GM23248 (cell line): Measurements from ENCODE around the gene MLLT11. TPM values are rescaled to one million over a fixed set of nuclear protein-coding genes. Genes with fewer than 3 reads are reported as not detected.

Experiments
- DNase-seq: peaks from one replicate; pipeline ENCODE4 v3.0.0-alpha.2; 2015
- H2AFZ ChIP-seq: fragments of 200-600 bp; sonication (generic); 2 replicates; pipeline ENCODE4 v1.6.1; 2016; ENCODE audit warnings: antibody characterized with exemption
- H3F3A ChIP-seq: fragments of 200-600 bp; sonication (generic); 2 replicates; pipeline ENCODE4 v1.6.1; 2016; ENCODE audit warnings: mild to moderate bottlenecking, antibody characterized with exemption, mixed run types; ENCODE audit not compliant: insufficient read depth
- H3K27ac ChIP-seq: fragments of 200-600 bp; sonication (generic); 2 replicates; pipeline ENCODE4 v1.5.1; 2016; ENCODE audit warnings: mild to moderate bottlenecking
- H3K27me3 ChIP-seq: fragments of 200-600 bp; sonication (generic); replicated peaks from 2 replicates; pipeline ENCODE4 v1.6.1; 2016; ENCODE audit warnings: mild to moderate bottlenecking; ENCODE audit not compliant: insufficient read depth
- H3K36me3 ChIP-seq: fragments of 200-600 bp; sonication (generic); 2 replicates; pipeline ENCODE4 v1.6.1; 2016; ENCODE audit warnings: low read depth, mild to moderate bottlenecking
- H3K4me1 ChIP-seq: fragments of 200-600 bp; sonication (generic); 2 replicates; pipeline ENCODE4 v1.6.1; 2016; ENCODE audit warnings: mild to moderate bottlenecking; ENCODE audit not compliant: insufficient read depth
- H3K4me2 ChIP-seq: fragments of 200-600 bp; sonication (generic); one replicate; pipeline ENCODE4 v1.6.1; 2016; ENCODE audit warnings: mild to moderate bottlenecking; ENCODE audit not compliant: unreplicated experiment
- H3K4me3 ChIP-seq: fragments of 200-600 bp; sonication (generic); 2 replicates; pipeline ENCODE4 v1.5.1; 2016; ENCODE audit warnings: mild to moderate bottlenecking
- H3K79me2 ChIP-seq: fragments of 200-600 bp; sonication (generic); 2 replicates; pipeline ENCODE4 v1.6.1; 2016; ENCODE audit warnings: mild to moderate bottlenecking; ENCODE audit not compliant: insufficient read depth
- H3K9ac ChIP-seq: fragments of 200-600 bp; sonication (generic); 2 replicates; pipeline ENCODE4 v1.6.1; 2016; ENCODE audit warnings: mild to moderate bottlenecking
- H3K9me2 ChIP-seq: fragments of 200-600 bp; sonication (generic); 2 replicates; pipeline ENCODE4 v1.6.1; 2016; ENCODE audit warnings: mixed run types, mild to moderate bottlenecking, moderate library complexity; ENCODE audit not compliant: insufficient read depth
- H3K9me3 ChIP-seq: fragments of 200-600 bp; sonication (generic); one replicate; pipeline ENCODE4 v1.6.1; 2017; ENCODE audit warnings: low read depth
- H4K20me1 ChIP-seq: fragments of 200-600 bp; sonication (generic); 2 replicates; pipeline ENCODE4 v1.6.0; 2016; ENCODE audit not compliant: insufficient read depth
- EZH2 ChIP-seq: fragments of 200-600 bp; sonication (generic); IDR thresholded peaks from 2 replicates; pipeline ENCODE4 v1.6.1; 2018; ENCODE audit warnings: antibody characterized with exemption, mild to moderate bottlenecking; ENCODE audit not compliant: insufficient read depth, poor library complexity, severe bottlenecking
- EZH2phosphoT487 ChIP-seq: fragments of 200-600 bp; sonication (generic); IDR thresholded peaks from 2 replicates; pipeline ENCODE4 v1.6.1; 2018; ENCODE audit warnings: antibody characterized with exemption, moderate library complexity, mild to moderate bottlenecking, low read depth; ENCODE audit not compliant: insufficient read depth
- WGBS, 2 experiments: methylation state at CpG; one replicate each; pipeline ENCODE4 v1.1.6; 2015 to 2017; ENCODE audit warnings: low lambda C conversion rate in 2 of 2, low coverage in 1 of 2; ENCODE audit errors: missing lambda C conversion rate in 2 of 2; 5-methylcytosine and 5-hydroxymethylcytosine counted together
- in situ Hi-C: fragments of 300-500 bp; cut with MboI; formaldehyde crosslinking; loops from 2 replicates; pipeline ENCODE4 v1.15.0; 2020
- polyA plus RNA-seq: library from polyadenylated mRNA; unstranded; fragments of >200 nt; fragmentation: Nextera tagmentation; extraction: Ambion mirVana; gene quantifications from 2 replicates; pipeline ENCODE4 v1.2.1, GENCODE V29; 2016
- total RNA-seq: library from RNA; depleted of rRNA; stranded (reverse); fragments of >200 nt; shearing (Covaris generic); gene quantifications from 2 replicates; pipeline ENCODE4 v1.2.3, GENCODE V29; 2014

MLLT11 gene
- total and polyA plus RNA-seq, 2 experiments from 2014 or later: 3.7 to 7.7 TPM

DNA sequence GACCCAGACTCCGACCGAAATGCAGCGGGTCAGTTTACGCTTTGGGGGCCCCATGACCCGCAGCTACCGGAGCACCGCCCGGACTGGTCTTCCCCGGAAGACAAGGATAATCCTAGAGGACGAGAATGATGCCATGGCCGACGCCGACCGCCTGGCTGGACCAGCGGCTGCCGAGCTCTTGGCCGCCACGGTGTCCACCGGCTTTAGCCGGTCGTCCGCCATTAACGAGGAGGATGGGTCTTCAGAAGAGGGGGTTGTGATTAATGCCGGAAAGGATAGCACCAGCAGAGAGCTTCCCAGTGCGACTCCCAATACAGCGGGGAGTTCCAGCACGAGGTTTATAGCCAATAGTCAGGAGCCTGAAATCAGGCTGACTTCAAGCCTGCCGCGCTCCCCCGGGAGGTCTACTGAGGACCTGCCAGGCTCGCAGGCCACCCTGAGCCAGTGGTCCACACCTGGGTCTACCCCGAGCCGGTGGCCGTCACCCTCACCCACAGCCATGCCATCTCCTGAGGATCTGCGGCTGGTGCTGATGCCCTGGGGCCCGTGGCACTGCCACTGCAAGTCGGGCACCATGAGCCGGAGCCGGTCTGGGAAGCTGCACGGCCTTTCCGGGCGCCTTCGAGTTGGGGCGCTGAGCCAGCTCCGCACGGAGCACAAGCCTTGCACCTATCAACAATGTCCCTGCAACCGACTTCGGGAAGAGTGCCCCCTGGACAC, 12.1 kb upstream of the MLLT11 start:
- Histone ChIP-seq H3K36me3 (peaks cover 25% of the 10 kb centered on the region), H3F3A (peaks cover 51% of the 10 kb centered on the region), H3K9ac (peak overlapping the region; percentile 84), H3K4me2 (peak overlapping the region; percentile 83), H3K27me3 (no peaks in the 10 kb centered on the region), H4K20me1 (no peaks in the 10 kb centered on the region), H3K4me1 (0 out of 2 replicates have a peak, but pooled peaks cover 13% of the 10 kb centered on the region), H3K4me3 (peak overlapping the region; percentile 77), H3K9me2 (no peaks in the 10 kb centered on the region), H2AFZ (peak overlapping the region; percentile 89), H3K79me2 (no peaks in the 10 kb centered on the region), H3K27ac (peak overlapping the region; percentile 71), H3K9me3 (no peaks in the 10 kb centered on the region)
- peak; percentile 86 for DNase-seq
- in situ Hi-C loops: no loop called here
- 3 to 5% methylated on average over 47 to 48 of the region's 48 CpGs for whole genome bisulfite sequencing, 2 experiments
- TF ChIP-seq EZH2phosphoT487: no peak
- TF ChIP-seq EZH2: no peak

GRCh38 chr1:151048645-151049032, 11.6 kb upstream of the MLLT11 start:
- no peak for DNase-seq
- Histone ChIP-seq H3K4me2 (peak overlapping the region; percentile 83), H3K4me1 (0 out of 2 replicates have a peak, but pooled peaks cover 13% of the 10 kb centered on the region), H3K79me2 (peaks cover 4% of the 10 kb centered on the region), H3K9ac (peak overlapping the region; percentile 84), H3K36me3 (peaks cover 30% of the 10 kb centered on the region), H3K4me3 (peak overlapping the region; percentile 77), H3K27ac (peak overlapping the region; percentile 71), H3K9me3 (no peaks in the 10 kb centered on the region), H3F3A (peaks cover 56% of the 10 kb centered on the region), H2AFZ (peak overlapping the region; percentile 89; the same call in 1 of the 2 replicates), H3K9me2 (no peaks in the 10 kb centered on the region), H3K27me3 (no peaks in the 10 kb centered on the region), H4K20me1 (no peaks in the 10 kb centered on the region)
- in situ Hi-C loops: no loop called here
- WGBS, 2 experiments: 2% methylated on average over 3 of the region's 3 CpGs
- TF ChIP-seq EZH2phosphoT487: no peak
- no peak for TF ChIP-seq EZH2

DNA sequence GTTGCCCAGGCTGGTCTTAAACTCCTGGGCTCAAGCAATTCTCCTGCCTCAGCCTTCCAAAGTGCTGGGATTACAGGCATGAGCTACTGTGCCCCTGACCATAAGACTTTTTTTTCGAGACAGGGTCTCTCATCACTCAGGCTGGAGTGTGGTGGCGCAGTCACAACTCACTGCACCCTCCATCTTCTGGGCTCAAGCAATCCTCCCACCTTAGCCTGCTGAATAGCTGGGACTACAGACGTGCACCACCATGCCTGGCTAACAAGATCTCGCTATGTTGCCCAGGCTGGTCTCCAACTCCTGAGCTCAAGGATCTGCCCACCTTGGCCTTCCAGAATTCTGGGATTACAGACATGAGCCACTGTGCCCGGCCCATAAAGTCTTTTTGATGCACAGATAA, 10.7 kb upstream of the MLLT11 start:
- H3K9me2 ChIP-seq: no peaks in the 10 kb centered on the region
- no peak overlapping the region for H2AFZ ChIP-seq
- no peak for TF ChIP-seq EZH2phosphoT487
- no peak for TF ChIP-seq EZH2
- no peaks in the 10 kb centered on the region for H4K20me1 ChIP-seq
- H3K4me2 ChIP-seq: no peak overlapping the region
- no peak overlapping the region for H3K27ac ChIP-seq
- peaks cover 12% of the 10 kb centered on the region for H3K79me2 ChIP-seq
- DNase-seq: no peak
- H3K9ac ChIP-seq: no peak overlapping the region
- H3K4me1 ChIP-seq: 0 out of 2 replicates have a peak, but pooled peaks cover 13% of the 10 kb centered on the region
- H3K27me3 ChIP-seq: no peaks in the 10 kb centered on the region
- no peak overlapping the region for H3K4me3 ChIP-seq
- in situ Hi-C loops: no loop called here
- no peaks in the 10 kb centered on the region for H3K9me3 ChIP-seq
- H3F3A ChIP-seq: peaks cover 65% of the 10 kb centered on the region
- 84 to 85% methylated on average over 5 of the region's 5 CpGs for WGBS, 2 experiments
- H3K36me3 ChIP-seq: peaks cover 38% of the 10 kb centered on the region

DNA sequence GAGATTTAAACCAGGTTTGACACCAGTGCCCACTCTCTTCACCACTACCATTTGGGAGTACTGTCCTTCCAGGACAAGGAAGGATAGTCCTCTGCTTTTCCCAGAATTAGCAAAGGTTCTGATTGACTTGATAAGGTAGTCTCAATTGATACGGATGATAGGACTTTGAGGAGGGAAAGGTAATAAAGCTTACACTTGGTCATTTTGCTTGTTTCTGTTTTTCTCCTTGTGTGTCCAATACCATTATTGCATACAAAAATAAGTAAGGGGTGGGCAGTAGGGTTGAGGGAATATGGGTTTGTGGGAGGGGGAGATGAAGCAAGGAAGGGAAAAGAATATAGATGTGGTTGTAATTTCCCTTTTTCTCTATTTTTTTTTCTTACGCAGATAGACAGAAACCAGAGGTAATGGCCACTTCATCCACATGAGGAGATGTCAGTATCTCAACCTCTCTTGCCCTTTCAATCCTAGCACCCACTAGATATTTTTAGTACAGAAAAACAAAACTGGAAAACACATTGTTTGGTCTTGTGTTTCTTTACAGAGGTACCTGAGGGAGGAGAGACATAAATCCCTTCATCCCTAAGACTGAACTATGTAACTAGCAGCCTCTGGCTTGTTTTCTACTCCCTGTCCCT, 10.0 kb upstream of the MLLT11 start:
- H3F3A ChIP-seq: peaks cover 72% of the 10 kb centered on the region
- H3K9me2 ChIP-seq: no peaks in the 10 kb centered on the region
- no peaks in the 10 kb centered on the region for H3K27me3 ChIP-seq
- H3K9me3 ChIP-seq: no peaks in the 10 kb centered on the region
- no peak overlapping the region for H3K4me2 ChIP-seq
- no peak overlapping the region for H3K9ac ChIP-seq
- in situ Hi-C loops: no loop called here
- TF ChIP-seq EZH2phosphoT487 (no peak), EZH2 (no peak)
- no peak overlapping the region for H2AFZ ChIP-seq
- H3K27ac ChIP-seq: peak overlapping the region; percentile 5; the same call in 1 of the 2 replicates
- no peak overlapping the region for H3K4me3 ChIP-seq
- peaks cover 46% of the 10 kb centered on the region for H3K36me3 ChIP-seq
- H3K4me1 ChIP-seq: 0 out of 2 replicates have a peak, but pooled peaks cover 13% of the 10 kb centered on the region
- no peaks in the 10 kb centered on the region for H4K20me1 ChIP-seq
- WGBS, 2 experiments: 78% methylated on average over 2 of the region's 2 CpGs
- peaks cover 19% of the 10 kb centered on the region for H3K79me2 ChIP-seq
- no peak for DNase-seq
